NCI-H1417 treated with DMSO at 0.1 percent for 48 hours (cell line): ENCODE data around the gene CGAS.
"Not testable (repeated sequence)": the region's sequence is repeated elsewhere in the genome, so short reads cannot be mapped to it uniquely, and the experiment has no call there.

ENCODE experiments used
- DNase-seq: peaks from one replicate; lab custom pipeline; 2025; lab: John Stamatoyannopoulos, UW

CGAS gene

DNA sequence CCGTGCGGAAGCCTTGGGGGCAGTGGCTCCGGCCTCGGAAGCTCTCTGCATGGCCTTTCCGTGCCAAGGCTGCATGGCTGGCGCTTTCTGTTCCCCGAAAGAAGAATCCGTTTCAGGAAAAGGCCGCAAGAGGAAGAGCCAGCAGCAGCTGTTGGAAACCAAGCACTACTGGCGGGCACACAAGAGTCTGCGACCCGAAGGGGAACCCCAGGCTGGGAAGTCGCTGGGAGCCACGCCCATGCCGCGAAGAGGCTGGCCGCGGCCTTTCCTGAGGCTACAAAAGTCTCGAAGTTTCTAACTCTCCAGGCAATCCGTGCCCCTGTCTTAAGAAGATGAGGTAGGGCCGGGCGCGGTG lies at the start of gene CGAS:
Gene CGAS, minus strand, starts transcription at position 191 of the 355 bp plus-strand sequence. Its CDS starts 116 bp downstream, at position 75.
- no peak for DNase-seq

DNA sequence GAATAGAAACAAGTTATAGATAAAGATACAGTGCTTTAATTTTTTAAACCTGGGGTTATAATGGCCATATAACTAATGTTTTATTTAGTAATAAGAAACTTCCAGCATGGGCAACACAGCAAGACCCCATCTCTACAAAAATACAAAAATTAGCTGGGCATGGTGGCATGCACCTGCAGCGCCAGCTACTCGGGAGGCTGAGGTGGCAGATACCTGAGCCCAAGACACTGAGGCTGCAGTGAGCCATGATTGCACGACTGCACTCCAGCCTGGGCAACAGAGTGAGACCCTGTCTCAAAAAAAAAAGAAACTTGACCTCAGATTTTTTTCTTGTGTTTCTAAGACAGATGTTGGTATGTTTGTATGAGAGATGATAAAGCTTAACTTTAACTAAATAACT lies 45.8 kb upstream of the CGAS start:
- DNase-seq, result no peak

DNA sequence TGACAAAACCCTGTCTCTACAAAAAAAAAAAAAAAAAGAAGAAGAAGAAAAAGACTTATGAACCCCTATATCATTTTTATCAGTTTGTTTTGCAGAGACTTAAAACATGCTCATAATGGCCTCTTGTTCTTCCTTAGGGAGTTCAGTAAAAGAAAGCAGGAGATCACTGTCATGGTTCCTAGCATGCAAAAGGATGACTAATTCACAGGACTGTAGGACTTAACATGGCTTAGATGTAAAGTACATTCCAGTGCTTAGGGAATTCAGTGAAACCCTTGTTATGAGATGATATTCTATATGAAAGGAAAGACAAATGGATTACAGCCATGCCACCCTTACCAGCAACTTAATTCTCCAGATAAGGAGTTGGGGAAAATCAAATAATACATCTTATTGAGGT lies 39.3 kb upstream of the CGAS start:
- DNase-seq, result no peak

DNA sequence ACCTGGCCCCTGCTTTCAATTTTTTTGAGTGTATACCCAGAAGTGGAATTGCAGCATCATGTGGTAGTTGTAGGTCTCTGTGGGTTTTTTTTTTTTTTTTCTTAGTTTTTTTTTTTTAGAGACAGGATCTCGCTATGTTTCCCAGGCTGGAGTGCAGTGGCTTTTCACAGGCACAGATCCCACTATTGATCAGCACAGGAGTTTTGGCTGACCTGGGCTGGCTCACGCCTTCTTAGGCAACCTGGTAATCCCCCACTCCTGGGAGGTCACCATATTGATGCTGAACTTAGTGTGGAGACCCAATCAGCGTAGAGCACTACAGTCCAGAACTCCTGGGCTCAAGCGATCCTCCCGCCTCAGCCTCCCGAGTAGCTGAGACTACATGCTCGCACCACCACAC lies 35.4 kb upstream of the CGAS start:
- no peak for DNase-seq

DNA sequence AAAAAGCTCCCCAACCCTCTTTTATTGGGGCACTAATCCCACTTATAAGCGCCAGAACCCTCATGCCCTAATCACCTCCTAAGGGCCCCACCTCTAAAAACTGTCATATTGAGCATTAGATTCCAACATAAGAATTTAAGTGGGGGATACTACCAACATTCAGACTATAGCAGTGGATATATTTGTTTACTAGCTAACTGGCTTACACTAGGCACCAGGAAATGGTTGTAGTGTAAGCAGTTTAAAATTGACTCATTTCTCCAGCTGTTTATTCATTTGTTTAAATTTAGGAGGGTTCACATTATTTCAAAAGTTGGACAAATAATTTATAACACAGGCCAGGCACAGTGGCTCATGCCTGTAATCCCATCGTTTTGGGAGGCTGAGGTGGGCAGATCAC lies 32.3 kb upstream of the CGAS start:
- no peak for DNase-seq

DNA sequence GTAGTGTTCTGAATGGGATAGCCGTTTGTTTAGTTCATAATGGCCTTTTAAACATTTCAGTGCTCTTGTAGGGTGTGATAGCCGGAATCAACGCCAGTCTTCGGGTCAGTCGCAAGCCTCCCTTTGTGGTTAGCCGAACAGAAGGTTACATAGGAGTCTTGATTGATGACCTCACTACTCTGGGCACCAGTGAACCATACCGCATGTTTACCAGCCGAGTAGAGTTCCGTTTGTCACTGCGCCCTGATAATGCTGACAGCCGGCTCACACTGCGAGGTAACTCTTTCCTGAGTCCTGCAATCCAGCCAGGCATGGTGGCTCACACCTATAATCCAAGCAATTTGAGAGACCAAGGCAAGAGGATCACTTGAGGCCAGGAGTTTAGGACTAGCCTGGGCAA lies 29.9 kb upstream of the CGAS start:
- no peak for DNase-seq

DNA sequence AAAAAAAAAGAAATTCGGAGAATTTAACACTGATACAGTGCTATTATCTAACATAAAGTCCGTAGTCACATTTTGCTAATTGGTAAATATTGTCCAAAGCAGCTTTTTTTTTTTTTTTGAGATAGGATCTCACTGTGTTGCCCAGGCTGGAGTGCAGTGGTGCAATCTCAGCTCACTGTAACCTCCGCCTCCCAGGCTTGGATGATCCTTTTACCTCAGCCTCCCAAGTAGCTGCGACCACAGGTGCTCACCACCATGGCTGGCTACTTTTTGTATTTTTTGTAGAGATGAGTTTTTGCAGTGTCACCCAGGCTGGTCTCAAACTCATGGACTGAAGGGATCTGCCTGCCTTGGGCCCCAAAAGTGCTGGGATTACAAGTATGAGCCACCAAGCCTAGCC lies 25.3 kb upstream of the CGAS start:
- no peak for DNase-seq

DNA sequence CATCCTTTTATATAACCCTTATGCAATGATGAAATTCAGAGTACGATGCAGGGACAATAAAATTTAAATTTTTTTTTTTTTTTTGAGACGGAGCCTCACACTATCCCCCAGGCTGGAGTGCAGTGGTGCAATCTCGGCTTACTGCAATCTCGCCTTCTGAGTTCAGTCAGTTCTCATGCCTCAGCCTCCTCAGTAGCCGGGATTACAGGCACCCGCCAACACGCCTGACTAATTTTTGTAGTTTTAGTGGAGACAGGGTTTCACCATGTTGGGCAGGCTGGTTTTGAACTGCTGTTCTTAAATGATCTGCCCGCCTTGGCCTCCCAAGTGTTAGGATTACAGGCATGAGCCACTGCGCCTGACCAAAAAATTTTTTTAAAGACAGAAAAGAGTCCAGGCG lies 24.6 kb upstream of the CGAS start:
- no peak for DNase-seq

DNA sequence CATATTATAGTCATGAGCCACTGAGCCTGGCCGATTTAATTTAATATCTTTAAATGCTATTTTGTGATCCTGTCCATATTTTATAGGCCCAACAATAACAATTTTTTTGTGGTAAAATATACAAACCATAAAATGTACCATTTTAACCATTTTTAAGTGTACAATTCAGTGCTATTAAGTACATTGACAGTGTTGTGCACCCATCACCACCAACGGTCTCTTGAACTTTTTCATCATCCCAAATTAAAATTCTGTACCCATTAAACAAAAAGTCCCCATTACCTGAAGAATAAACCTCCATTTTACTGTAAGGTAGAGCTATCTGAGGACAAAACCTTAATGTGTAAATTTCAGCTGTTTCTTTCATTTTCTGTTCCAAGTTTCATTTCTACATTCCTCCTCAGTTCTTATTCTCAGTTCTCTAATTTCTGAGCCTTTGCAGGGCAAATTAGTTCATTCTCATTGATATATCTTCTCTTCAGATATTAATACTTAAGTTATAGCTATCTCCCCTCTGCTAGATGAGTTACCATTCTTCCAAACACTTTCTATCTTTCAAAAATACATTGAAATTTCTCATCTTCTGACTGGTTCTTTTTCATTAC lies 19.7 kb upstream of the CGAS start:
- no peak for DNase-seq

DNA sequence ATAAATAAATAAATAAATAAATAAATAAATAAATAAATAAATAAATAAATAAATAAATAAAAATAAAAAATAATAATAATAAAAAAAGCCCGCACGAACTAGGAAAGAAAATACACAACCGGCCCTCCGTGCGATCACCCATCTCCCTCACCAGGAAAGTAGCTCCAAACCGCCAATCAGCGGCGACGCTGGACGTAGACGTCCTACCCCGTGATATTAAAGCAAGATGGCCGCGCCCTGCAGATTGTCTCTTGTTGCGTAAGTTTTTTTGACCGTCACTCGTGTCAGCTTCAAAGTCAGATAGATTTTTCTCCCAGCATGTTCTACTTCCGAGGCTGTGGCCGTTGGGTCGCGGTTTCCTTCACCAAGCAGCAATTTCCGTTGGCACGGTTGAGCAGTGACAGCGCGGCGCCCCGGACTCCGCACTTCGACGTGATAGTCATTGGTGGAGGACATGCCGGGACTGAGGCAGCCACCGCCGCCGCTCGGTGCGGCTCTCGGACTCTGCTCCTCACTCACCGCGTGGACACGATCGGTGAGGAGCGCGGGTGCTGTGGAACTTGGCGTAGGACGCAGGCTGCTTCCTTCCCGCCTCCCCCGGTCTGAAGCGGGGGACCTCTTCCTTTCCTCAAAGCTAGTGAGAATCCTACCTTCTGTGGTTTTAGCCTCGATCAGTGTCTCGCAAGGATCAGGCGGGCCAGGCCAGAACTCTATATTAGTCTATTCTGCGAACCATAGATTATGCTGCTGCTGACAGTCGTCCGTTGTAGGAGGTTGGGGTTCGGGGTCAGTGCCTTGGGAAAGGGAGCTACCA lies 9.6 kb upstream of the CGAS start, which contains the start of gene MTO1:
Gene MTO1, plus strand, starts transcription at position 201 of the 814 bp plus-strand sequence. Its CDS starts 118 bp downstream, at position 319.
- DNase-seq, result peak; percentile 44

DNA sequence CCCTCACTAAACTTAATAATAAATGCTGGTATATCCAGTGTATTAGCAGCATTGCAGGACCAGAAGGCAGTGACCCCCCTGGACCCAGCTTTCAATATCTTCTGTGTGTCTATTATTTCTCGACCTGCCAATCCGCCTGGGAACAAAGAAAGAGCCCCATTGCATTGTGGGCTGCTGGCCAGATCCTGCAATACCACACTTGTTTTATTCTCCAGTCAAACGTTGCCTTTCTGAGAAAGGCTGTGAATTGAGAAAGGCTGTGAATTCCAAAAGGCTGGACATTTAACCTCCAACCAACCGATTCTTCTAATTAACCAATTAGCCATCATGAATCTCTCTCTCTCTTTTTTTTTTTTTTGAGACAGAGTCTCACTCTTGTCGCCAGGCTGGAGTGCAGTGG lies 8.0 kb upstream of the CGAS start:
- DNase-seq, result no peak

DNA sequence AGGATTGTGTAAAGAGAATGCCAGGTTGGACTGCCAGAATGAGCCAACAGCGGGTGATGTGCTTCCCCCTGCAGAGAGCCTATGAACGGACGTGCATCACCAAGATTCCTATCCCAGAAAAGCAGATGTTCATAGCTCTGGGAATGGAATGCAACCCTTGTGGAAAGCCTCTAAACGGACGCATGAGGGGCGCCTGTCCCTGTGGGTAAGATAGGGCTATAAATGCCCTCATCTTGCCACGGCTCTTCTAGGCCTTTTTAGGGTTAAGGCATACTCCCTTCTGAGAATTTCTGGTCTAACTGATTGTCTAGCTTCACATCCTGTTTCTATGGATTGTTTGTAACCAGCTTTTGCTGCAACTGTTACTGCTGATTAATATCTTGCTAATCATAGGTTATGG lies 7.4 kb upstream of the CGAS start:
- DNase-seq, result not testable (repeated sequence)

DNA sequence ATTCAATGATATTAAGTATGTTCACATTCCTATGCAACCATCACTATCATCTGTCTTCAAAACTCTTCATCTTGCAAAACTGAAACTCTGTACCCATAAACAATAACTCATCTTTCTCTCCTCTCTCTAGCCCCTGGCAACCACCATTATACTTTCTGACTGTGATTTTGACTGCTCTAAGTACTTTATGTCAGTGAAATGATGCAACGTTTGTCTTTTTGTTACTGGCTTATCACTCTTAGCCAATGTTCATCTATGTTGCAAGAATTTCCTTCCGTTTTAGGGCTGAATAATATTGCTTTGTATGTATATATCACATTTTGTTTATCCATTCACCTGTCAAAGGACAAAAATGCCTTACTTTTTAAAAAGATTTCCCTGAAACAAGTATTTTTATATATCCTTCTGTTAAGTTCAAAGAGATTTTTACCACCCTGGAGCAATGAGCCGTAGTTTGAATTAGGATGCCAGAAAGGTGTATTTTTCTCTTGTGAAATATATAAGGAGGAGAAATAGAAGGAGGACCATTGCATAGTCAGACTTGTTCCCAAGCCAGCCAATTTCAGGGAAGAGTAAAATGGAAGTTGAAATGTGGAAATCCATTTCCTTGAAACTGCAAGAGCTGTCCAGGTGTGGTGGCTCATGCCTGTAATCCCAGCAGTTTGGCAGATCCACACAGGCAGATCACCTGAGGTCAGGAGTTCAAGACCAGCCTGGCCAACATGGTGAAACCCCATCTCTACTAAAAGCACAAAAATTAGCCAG lies 4.0 kb upstream of the CGAS start:
- no peak for DNase-seq

DNA sequence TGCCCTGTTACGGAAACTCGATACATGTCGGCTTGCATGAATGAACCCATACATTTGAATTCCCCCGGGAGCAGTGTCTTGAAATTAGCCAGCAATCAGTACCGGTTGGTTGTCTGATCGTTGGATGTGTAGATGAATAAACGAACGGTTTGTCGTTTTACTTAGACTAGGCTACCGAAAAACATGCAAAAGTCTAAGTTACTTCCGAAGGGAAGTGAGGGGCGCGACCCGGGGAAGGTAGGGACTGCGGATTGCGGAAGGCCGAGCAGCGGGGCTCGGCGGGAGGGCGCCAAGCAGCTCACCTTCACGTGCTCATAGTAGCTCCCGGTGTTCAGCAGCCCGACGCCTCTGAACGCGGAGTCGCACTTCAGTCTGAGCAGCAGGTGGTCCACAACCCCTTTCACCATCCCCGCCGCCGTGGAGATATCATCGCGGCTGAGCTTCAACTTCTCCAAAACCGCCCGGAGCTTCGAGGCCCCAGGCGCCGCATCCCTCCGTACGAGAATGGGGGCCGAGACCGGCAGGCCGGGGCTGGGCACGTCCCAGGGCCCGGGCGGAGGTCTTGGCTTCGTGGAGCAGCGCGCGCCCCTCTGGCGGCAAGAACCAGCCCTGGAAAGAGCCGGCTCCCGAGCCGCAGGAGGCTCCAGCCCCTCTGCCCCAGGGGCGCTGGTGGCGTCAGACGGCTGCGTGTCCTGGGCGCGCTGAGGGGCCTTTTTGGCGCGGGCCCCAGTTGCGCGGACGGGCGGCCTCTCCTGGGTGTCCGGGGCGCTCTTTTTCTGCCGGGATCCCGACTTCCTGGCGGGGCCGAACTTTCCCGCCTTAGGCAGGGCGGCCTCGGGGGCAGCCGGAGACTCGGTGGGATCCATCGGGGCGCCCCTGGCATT lies 632 bp downstream of the CGAS start:
- peak; percentile 17 for DNase-seq

DNA sequence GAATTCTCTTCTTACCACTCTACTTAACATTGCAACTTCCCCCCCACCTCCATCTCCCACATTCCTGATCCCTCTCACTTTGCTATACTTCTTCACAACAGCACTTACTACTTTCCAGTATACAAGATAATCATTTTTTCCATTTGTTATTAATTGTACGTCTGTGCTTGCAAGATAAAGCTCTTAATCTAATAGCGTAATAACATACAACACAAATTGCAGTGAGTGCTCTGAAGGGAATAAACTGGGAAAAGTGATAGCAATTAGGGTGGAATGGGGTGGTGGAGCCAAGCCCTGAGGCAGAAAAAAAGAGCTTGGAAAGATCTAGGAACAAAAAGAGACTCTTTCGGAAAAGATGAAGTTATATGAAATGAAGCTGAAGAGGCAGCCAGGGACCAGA lies 8.5 kb downstream of the CGAS start:
- DNase-seq, result no peak

DNA sequence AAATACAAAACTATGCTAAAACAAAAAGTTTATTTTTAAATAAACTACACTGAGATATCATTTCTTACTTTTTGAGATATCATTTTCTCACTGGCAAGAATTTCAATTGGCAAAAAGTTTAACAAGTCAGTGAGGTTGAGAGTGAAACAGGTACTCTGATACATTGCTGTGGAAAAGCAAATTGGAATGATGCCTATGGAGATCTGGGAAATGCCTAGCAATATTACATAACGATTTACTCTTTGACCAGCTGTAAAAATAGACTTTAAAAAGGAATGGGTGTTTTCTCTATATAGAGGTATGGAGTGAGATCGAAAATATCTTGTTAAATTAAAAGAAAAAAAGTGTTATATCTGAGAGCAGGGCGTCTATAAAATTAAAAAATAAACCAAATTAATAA lies 16.9 kb downstream of the CGAS start:
- DNase-seq, result no peak

DNA sequence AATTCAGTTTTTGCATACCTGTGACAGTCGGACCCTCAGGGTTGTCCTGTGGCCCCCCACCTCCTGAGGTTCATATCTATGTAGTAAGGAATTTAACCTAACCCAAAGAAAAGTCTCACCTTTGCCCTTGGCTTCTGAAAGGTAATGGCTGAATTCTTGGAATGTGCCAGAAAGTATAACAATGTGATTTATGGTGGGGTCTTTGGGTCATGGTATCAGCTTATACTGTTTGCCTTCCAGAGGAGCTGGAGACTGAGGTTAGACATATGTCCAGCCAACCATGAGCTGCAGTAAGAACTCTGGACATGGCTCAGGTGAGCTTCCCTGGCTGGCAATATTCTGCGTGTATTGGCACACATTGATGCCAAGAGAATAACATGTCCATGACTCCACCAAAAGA lies 30.6 kb downstream of the CGAS start:
- DNase-seq, result no peak

DNA sequence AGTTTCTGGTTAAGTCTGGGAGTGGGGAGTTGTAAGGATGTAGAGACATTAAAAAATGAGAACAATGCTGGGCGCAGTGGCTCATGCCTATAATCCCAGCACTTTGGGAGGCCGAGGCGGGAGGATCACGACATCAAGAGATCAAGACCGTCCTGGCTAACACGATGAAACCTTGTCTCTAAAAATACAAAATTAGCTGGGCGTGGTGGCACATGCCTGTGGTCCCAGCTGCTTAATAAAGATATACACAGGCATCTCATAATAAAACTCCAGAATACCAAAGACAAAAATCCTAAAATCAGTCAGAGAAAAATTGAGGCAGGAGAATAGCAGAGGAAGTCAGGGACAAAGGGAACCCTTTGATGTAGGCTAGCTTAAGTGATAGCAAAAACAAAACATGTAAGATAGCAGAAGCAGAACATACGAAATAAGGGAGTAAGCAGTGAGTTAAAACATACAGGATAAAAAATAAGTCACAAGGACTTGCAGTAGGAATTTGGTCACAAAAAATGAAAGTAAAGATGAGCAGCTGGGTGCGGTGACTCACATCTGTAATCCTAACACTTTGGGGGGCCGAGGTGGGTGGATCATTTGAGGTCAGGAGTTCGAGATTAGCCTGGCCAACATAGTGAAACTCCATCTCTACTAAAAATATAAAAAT lies 33.9 kb downstream of the CGAS start:
- DNase-seq, result no peak

DNA sequence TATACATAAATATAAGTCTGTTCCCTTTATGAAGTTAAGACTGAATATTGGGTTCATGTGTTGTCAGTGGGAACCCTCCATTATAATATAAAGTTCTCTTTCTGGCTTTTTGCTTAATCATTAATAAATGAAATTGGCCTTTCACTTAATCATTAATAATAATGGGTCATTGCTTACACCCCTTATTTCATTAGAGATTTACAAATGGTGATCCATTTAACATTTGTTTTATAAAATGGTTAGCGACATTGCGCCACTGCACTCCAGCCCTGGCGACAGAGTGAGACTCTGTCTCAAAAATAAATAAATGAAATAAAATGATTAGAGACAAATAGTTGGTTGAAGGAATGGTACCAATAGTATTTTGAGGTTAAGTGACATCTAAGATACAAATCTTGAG lies 39.0 kb downstream of the CGAS start:
- DNase-seq, result no peak

DNA sequence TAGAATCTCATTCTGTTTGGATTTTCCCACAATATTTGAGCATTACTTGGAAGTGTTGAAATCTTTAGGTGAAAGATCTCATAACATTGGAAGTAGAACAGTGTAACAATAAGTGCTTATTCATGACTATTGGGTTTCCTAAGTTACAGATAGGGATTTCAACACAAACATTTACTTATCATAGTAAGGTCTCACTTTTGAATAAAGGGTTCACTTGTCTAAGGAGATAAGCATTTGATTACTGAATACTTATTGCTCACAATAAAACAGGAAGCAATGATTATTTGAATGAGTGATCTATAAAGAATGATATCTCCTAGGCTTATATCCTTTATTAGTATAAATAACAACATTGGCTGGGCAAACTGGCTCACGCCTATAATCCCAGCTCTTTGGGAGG lies 42.7 kb downstream of the CGAS start:
- no peak for DNase-seq

DNA sequence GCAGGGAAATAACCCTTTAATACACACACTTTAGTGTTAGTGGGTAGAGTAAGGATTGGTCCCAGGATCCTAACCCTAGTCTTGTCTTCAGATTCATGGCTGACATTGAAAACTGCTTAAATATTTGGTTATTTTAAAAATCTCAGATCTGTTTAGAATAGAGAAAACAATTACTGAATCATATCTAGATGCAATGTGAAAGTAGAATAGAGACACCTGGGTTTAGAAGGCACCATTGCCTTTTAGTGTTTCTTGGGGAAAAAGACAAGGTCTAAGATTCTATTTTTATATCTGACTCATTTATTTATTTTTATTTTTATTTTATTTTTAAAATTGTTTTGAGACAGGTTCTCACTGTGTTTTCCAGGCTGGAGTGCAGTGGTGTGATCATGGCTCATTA lies 51.4 kb downstream of the CGAS start:
- no peak for DNase-seq

DNA sequence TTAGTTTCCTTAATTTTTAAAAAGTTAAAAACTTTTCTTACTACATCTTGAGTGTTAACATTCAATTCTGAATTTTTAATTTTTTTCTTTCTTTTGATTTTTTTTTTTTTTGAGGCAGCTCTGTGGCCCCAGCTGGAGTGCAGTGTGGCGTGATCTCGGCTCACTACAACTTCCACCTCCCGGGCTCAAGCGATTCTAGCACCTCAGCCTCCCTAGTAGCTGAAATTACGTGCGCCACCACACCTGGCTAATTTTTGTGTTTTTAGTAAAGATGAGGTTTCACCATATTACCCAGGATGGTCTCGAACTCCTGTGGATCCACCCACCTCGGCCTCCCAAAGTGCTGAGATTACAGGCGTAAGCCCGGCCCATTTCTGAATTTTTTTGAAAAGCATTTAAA lies 56.2 kb downstream of the CGAS start:
- no peak for DNase-seq
